Neural cell (in vitro differentiated cells): ENCODE data around the gene TECPR2.

Source experiments
- EP300 ChIP-seq: fragments of 450-650 bp; conservative IDR thresholded peaks from 2 replicates; pipeline ENCODE4 v1.6.1; 2014; ENCODE audit warnings: antibody characterized with exemption, mild to moderate bottlenecking, moderate library complexity; ENCODE audit not compliant: poor library complexity, severe bottlenecking
- EZH2 ChIP-seq: fragments of 200-600, 300-800 bp; shearing (Covaris generic), sonication (generic); IDR thresholded peaks from 2 replicates; pipeline ENCODE4 v1.6.1; 2014; ENCODE audit warnings: antibody characterized with exemption, low read length, borderline replicate concordance, mild to moderate bottlenecking; ENCODE audit not compliant: insufficient read depth, poor library complexity, severe bottlenecking
- MXI1 ChIP-seq: fragments of 450-650 bp; conservative IDR thresholded peaks from 2 replicates; pipeline ENCODE4 v1.6.1; 2014; ENCODE audit warnings: antibody characterized with exemption, mild to moderate bottlenecking; ENCODE audit not compliant: poor library complexity, severe bottlenecking
- POLR2AphosphoS5 ChIP-seq: IDR thresholded peaks from 2 replicates; pipeline ENCODE4 v1.6.1; 2012
- RAD21 ChIP-seq: fragments of 450-650 bp; conservative IDR thresholded peaks from 2 replicates; pipeline ENCODE4 v1.6.1; 2014; ENCODE audit warnings: antibody characterized with exemption, mild to moderate bottlenecking, moderate library complexity
- REST ChIP-seq: IDR thresholded peaks from 2 replicates; pipeline ENCODE4 v1.6.1; 2012; ENCODE audit warnings: borderline replicate concordance
- SMC3 ChIP-seq: fragments of 450-650 bp; conservative IDR thresholded peaks from 2 replicates; pipeline ENCODE4 v1.6.1; 2014; ENCODE audit warnings: antibody characterized with exemption, mild to moderate bottlenecking, moderate library complexity; ENCODE audit not compliant: poor library complexity
- TAF1 ChIP-seq: IDR thresholded peaks from 2 replicates; pipeline ENCODE4 v1.6.1; 2012; ENCODE audit warnings: low read depth
- TF ChIP-seq, protein P1 (sequence below): fragments of 450-650 bp; IDR thresholded peaks from 2 replicates; pipeline ENCODE4 v1.5.1; 2014; ENCODE audit warnings: antibody characterized with exemption, mild to moderate bottlenecking, moderate library complexity; ENCODE audit not compliant: poor library complexity, severe bottlenecking

- TF ChIP-seq, protein P1, sequence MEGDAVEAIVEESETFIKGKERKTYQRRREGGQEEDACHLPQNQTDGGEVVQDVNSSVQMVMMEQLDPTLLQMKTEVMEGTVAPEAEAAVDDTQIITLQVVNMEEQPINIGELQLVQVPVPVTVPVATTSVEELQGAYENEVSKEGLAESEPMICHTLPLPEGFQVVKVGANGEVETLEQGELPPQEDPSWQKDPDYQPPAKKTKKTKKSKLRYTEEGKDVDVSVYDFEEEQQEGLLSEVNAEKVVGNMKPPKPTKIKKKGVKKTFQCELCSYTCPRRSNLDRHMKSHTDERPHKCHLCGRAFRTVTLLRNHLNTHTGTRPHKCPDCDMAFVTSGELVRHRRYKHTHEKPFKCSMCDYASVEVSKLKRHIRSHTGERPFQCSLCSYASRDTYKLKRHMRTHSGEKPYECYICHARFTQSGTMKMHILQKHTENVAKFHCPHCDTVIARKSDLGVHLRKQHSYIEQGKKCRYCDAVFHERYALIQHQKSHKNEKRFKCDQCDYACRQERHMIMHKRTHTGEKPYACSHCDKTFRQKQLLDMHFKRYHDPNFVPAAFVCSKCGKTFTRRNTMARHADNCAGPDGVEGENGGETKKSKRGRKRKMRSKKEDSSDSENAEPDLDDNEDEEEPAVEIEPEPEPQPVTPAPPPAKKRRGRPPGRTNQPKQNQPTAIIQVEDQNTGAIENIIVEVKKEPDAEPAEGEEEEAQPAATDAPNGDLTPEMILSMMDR: no peak
- TF ChIP-seq REST: no peak
- TF ChIP-seq POLR2AphosphoS5: no peak
- TF ChIP-seq TAF1: no peak
- no peak for TF ChIP-seq EP300
- TF ChIP-seq RAD21: no peak
- no peak for TF ChIP-seq EZH2
- no peak for TF ChIP-seq SMC3
- no peak for TF ChIP-seq MXI1
These were observed 18.3 kb upstream of the TECPR2 start for GRCh38 chr14:102344485-102344884.
